NCI-H146 treated with DMSO at 0.1 percent for 48 hours (cell line): ENCODE measurements around the gene BAK1.
"Not testable (repeated sequence)": the region's sequence is repeated elsewhere in the genome, so short reads cannot be mapped to it uniquely, and the experiment has no call there.

Source experiments
- DNase-seq: peaks from one replicate; lab custom pipeline; 2025; ENCODE audit not compliant: unreplicated experiment; lab: John Stamatoyannopoulos, UW

BAK1 gene

GRCh38 chr6:33609019-33609418 is 28.9 kb upstream of the BAK1 start:
- no peak for DNase-seq

GRCh38 chr6:33607784-33608161 is 27.7 kb upstream of the BAK1 start:
- no peak for DNase-seq

- no peak for DNase-seq
These were observed 27.2 kb upstream of the BAK1 start for GRCh38 chr6:33607126-33607783.

DNA sequence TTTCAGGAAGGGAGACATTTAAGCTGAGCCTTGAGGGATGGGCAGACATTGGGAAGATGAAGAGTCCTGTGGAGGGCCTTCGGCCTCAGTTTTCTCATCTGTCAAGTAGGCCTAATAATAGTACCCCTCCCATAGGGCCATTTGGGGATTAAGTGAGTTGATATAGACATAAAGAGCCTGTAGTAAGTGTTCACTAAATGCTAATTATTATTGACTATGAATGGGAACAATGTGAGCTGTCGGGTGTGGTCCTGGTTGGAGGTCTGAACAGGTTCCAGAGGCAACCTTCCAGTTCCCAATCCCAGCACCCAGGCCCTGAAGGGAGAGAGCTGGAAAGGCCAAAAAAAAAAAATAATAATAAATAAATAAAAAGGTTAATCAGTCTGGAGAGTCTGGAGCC is 26.6 kb upstream of the BAK1 start:
- DNase-seq, result no peak

DNA sequence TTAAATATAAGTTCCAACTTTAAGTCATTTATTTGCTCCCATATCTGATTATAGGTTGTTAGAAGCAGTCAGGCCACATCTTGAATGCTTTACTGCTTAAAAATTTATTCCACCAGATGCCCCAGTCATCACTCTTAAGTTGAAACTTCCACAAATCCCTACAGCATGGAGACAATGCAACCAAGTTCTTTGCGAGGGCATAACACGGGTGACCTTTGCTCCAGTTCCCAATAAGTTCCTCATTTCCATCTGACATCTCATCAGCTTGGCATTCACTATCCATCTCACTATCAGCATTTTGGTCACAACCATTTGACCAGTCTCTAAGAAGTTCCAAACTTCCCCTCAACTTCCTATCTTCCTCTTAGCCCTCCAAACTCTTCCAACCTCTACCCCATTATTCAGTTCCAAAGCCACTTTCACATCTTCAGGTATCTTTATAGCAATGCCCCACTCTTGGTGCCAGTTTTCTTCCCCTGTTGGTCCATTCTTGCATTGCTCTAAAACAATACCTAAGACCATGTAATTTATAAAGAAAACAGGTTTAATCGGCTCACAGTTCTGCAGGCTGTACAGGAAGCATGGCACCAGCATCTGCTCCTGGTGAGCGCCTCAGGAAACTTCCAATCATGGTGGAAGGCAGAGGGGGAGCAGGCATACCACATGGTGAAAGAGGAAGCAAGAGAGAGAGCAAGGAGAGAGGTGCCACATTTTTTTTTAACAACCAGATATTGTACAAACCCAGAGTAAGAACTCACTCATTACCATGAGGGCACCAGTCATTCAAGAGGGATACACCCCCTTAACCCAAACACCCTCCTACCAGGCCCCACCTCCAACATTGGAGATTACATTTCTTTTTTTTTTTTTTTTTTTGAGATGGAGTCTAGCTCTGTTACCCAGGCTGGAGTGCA is 25.1 kb upstream of the BAK1 start:
- no peak for DNase-seq

GRCh38 chr6:33602180-33602579 is 22.1 kb upstream of the BAK1 start:
- DNase-seq, result no peak

DNA sequence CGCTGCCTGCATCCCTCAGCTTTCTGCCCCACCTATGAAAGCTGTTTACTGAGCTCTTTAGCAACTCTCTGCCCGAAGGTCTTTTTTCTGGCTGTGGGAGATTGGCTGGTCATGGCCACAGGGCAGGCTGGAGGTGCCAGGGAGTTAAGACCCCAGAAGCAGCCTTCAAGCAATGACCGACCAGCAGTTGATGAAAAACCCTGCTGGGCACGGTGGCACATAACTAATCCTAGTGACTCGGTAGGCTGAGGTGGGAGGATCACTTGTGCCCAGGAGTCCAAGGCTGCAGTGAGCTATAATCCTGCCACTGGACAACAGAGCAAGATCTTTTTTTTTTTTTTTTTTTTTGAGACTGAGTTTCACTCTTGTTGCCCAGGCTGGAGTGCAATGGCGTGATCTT is 20.7 kb upstream of the BAK1 start:
- DNase-seq, result no peak

DNA sequence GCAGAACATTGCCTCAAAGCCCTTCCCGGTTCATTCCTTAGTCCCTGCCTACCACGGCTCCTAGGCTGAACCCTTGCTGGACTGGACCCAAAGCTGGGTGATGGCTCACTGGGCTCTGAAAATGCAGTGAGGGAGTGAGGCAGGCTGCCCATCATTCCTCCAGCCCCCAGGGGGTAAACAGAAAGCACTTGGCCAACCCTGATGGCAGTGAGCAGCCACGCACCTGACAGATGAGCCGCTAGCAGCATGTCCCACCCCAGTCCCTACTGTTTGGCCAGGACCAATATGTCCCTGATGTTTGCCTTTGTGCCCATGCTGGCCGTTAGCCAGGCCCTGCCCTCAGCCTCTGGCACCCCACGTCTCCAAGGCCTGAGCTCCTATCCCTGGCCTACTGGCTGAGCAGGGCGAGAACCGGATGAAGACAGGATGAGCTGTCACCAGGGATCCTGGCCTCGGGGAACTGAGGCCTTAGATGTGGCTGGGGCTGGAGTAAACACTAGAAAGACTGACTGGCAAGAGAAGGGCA is 19.4 kb upstream of the BAK1 start:
- no peak for DNase-seq

GRCh38 chr6:33597551-33598322 is 17.7 kb upstream of the BAK1 start:
- DNase-seq, result no peak

DNA sequence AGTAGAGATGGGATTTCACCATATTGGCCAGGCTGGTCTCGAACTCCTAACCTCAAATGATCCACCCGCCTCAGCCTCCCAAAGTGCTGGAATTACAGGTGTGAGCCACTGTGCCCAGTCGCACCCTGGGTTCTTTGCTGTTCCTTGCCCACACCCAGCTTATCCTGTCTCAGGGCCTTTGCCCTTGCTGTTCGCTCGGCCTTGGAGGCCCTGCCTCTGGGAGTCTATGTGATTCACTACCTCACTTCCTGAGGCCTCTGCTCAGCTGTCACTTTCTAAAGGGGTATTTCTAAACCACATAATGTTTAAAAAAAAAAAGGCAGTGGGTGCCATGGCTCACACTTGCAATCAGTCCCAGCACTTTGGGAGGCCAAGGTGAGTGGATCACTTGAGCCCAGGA is 16.8 kb upstream of the BAK1 start:
- DNase-seq, result not testable (repeated sequence)

DNA sequence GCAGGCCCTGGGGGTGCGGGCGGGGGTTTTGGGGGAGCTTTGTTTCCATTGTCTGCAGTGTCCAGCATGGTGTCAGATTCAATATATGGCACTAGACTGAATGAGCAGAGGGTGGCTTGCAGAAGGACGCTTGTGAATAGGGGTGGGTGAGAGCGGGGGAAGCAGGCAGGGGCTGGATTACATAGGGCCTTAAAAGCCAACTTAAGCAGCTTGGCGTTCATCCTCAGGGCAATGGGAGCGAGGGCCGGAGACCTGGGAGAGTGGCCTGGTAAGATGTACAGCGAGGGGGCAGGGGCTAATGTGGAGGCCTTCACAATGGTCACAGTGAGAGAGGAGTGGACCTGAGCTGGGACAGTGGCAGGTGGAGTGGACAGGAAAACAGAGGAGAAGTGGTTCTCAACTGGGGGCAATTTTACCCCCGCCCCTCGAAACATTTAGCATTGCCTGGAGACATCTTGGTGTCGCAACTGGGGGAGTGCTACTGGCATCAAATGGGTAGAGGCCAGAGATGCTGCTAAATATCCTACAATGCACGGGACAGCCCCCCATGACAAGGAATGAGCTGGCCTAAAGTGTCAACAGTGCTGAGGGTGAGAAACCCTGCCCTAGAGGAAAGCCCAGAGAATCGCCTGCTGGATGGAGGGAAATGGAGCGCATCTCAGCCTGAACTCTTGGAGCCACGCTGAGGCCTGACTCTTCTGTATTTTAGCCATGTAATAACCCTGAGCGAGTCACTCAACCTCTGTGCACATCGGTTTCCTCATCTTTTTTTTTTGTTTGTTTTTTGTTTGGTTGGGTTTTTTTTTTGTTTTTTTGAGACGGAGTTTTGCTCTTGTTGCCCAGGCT is 15.1 kb upstream of the BAK1 start:
- DNase-seq, result peak; percentile 9

- no peak for DNase-seq
These were observed 13.3 kb upstream of the BAK1 start for GRCh38 chr6:33593414-33593727.

GRCh38 chr6:33592595-33593413 is 12.7 kb upstream of the BAK1 start:
- DNase-seq, result no peak

DNA sequence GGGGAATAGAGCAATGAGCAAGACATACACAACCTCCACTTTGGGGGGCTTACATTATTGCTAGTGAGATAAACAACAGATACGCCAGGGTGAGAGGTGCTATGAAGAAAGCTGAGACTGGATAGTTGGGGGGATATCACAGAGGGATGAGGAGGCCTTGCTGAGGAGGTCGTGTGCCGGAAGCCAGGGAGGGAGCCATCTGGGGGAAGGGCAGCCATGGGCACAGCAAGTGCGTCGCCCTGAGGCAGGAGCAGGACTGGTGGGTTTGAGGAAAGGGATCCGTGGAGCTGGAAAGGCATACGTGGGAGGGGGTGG is 12.2 kb upstream of the BAK1 start:
- no peak for DNase-seq

DNA sequence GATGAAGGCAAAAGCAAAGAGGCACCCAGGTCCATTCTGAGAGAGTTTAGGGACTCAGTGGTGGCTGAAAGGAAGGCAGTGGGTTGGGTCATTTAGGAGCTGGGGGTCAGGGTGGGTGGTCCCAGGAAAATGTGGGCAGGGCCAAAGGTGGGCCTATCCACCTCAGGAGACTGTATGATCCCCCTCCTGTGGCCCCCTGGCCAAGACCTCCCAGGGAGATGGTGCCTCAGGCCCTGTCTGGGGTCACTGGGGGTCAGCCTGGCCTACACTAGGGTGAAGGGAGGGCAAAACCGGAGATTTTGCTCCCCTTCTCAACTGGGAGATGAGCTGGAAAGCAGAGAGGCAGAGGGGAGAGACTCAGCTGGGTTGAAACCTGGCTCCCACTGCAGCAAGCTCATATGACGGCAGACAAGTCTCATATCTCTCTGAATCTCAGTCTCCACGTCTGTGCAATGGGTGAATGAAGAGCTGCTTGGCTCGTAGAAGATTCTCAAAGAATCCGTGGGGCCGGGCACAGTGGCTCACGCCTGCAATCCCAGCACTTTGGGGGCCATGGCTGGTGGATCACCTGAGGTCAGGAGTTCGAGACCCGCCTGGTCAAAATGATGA is 11.5 kb upstream of the BAK1 start:
- DNase-seq, result no peak

- no peak for DNase-seq
These were observed 10.6 kb upstream of the BAK1 start for GRCh38 chr6:33590531-33591198.

DNA sequence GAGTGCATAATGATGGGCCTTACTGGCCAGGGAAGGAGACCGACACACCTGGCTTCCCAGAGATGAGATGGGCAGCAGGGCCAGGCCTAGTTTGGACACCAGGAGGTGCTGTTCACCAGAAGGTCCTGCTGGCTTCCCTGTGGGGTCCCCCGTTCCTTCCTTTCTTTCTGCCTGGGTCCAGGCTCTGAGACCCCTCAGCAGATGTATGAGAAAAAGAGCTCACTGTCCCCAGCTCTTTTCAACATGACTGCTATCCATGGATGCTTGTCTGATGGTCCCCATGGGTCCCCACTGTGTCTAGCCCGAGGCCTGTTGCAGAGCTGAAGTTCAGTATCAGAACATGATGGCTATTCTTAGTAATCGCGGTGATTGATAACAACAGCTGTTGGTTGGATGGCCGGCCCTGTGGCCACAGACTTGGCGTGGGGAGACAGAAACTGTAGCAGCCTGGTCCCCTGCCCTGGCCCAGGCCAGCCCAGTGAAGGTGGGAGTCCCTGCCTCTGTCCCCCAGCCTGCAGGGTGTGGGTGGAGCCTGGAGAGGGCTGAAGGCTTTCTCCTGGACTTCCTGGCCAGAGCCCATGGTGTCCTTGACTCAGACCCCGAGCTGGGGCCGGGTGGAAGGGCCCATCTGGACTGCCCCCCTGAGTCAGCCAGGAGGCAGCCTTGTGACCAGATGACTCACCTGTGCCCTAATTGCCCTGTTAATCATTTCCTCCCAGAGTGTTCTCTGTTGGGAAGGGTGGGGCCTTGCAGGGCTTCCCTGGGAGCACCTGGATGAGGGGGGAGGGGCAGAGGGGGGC is 9.9 kb upstream of the BAK1 start:
- peak; percentile 57 for DNase-seq

DNA sequence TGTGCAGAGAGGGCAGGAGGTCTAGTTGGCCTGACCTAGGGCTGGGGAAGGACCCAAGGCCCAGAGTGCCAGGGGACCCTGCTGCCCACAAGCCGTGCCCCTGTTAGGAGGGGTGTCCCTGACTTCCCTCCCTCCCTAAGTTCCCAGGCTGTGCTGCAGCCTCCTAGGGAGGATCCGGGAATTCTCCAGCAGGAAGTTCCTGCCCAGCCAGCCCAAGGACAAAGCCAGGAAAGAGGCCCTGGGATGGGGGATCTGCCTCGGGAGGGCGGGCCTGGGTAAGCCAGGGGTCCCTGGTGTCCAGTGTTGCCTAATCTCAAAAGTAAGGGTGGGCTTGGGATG is 9.3 kb upstream of the BAK1 start:
- no peak for DNase-seq
